GM21529 (cell line): ENCODE measurements around the gene UBTD2.
A peak's percentile ranks its signal among the peaks of the same experiment; 100 is the strongest.
"Not testable (repeated sequence)": the region's sequence is repeated elsewhere in the genome, so short reads cannot be mapped to it uniquely, and the experiment has no call there.

Experiments
- ATAC-seq: cut with Tn5 transposase; IDR thresholded peaks from one replicate; pipeline ENCODE4 v1.9.1; 2021; ENCODE audit not compliant: unreplicated experiment

Gene UBTD2, protein sequence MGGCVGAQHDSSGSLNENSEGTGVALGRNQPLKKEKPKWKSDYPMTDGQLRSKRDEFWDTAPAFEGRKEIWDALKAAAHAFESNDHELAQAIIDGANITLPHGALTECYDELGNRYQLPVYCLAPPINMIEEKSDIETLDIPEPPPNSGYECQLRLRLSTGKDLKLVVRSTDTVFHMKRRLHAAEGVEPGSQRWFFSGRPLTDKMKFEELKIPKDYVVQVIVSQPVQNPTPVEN

DNA sequence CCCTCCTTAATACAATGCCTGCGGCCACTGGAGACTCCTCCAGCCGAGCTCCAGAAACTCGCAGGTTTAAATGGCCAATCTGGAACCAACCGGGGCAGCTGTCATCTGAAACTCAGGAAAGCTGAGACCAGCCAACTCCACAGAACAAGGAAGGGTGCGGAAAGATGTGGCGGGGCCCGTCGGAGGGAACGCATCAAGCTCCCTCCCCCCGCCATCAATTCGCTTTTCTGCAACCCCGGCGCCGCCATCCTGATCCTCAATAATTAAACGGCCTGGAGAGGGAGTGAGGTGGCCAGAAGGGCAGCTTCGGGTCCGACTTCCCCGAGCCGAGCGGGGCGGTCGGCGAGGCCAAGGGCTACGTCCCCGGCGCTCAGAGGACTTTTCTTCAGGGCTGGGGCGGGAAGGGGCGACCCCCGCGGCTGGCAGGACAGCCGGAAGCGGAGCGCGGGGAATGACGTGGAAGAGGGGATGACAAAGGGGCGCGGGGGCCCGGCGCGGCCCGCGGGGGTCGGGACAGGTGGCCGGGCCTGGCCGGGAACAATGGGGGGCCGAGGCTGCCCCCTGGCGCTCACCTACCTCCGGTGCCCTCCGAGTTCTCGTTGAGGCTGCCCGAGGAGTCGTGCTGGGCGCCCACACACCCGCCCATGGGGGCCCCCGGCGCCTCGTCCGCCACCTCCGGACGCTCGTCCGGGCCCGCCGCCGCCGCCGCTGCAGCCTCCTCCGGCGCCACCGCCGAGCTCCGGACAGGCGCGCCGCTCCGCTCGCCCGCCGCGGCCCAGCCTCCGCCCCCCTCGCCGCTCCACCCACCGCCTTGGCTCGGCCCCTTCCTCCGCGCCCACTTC, at the start of gene UBTD2:
UBTD2 (minus strand) TSS at position 745 of the 842 bp plus-strand sequence; CDS start at position 646, 99 bp downstream.
- peak; percentile 87 for ATAC-seq

DNA sequence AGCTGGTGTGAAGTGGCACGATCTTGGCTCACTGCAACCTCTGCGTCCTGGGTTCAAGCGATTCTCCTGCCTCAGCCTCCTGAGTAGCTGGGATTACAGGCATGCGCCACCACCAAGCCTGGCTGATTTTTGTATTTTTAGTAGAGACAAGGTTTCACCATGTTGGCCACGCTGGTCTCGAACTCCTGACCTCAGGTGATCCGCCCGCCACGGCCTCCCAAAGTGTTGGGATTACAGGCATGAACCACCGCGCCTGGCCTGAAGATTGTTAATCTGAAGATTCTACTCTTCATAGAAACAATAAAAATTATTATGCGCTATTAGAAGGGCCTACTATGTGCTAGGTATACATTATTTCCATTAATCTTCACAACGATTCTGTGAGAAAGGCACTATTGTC, 43.3 kb upstream of the UBTD2 start:
- not testable (repeated sequence) for ATAC-seq

DNA sequence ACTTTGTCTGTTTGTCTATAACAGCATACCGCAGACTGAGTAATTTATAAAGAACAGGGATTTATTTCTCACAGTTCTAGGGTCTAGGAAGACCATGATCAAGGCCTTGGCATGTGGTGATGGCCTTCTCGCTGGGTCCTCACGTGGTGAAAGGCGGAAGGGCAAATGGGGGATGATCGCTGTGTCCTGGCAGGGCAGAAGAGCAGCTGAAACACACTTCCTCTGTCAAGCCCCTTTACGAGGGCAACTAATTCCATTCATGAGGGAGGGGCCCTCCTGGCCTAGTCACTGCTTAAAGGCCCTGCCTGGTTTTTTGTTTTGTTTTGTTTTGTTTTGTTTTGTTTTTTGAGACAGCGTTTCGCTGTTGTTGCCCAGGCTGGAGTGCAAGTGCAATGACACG, 41.9 kb upstream of the UBTD2 start:
- ATAC-seq = no peak

DNA sequence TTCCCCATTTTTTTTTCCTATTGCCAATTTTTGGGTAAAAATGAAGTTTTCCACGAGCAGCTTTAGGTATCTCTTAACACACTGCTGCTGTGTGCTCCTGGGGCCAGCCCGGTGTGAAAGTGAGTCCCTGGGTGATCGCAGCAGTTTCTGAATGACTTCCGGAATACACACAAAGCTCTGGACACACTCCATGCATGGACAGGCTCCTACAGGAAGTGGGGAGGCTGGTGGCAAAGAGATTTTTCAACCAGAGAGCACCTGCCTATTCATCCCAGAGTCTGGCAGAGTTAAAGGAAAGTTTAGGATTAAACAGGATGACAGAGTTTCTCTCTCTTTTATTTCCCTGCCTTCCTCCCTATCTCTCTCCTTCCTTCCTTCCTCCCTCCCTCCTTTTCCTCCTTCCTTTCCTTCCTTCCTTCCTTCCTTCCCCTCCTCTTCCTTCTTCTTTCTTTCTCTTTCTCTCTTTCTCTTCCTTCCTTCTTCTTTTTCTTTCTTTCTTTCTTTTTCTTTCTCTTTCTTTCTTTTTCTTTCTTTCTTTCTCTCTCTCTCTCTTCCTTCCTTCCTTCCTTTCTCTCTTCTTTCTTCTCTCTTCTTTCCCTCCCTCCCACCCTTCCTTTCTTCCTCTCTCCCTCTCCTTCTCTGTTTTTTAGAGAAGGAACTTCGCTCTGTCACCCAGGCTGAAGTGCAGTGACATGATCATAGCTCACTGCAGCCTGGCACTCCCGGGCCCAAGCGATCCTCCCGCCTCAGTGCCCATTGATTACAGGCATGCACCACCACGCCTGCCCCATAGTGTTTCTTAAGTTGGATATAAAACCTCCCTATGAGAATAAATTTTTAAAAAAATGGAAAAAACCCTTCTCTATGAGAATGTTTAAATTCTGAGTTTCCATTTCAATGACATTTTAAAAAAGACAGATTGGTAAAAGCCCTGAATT, 38.7 kb upstream of the UBTD2 start:
- peak; percentile 80 for ATAC-seq

DNA sequence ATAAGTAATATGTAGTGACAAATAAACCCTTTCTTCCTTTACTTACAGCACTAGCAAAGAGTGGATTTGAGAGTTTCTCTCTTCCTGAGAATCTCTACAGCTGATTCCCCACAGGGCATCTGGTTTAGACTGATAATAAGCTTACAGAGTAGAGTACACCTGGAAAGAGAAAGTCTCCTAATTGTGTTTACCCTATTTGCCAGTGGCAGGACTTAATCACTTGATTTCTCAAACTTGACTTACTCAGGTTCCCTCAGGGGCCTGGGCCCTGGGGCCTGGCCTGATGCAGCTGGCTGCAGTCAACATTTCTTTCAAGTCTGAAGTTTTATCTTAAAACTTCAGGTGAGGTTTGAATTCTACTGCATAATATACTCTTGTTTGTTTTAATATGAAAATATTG, 38.0 kb upstream of the UBTD2 start:
- no peak for ATAC-seq

DNA sequence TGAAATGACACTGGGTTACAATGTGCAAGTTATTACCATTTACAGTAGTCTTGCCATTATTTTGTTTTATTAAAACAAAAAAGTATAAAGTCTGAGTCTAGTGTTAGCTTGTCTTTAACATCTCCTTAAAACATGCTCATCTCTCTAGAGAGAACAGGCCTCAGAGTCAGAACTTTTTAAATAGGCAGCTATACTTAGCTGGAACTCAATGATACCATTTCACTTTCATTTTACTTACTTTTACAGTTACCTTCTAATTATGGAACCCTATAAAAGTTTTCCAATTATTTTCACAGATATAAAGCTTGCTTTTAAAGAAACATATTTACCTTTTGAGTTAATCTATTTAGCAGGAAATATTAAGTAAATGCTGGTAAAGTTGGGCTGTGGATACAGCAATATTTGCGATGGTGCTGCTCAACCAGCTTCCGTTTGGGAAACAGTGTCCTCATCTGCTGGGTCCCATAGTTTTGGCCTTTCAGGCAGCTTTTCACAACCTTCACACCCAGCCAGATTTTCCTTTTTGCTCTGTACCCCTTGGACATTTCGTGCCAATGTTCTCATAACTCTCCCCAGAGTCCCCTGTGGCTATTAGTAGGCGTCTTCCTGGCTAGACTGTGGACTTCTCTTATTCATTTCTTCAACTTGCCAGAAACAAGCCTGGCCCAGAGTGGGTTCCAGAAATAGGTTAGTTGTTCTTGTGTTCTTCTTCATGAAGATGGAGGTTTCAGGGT, 36.3 kb upstream of the UBTD2 start:
- no peak for ATAC-seq

DNA sequence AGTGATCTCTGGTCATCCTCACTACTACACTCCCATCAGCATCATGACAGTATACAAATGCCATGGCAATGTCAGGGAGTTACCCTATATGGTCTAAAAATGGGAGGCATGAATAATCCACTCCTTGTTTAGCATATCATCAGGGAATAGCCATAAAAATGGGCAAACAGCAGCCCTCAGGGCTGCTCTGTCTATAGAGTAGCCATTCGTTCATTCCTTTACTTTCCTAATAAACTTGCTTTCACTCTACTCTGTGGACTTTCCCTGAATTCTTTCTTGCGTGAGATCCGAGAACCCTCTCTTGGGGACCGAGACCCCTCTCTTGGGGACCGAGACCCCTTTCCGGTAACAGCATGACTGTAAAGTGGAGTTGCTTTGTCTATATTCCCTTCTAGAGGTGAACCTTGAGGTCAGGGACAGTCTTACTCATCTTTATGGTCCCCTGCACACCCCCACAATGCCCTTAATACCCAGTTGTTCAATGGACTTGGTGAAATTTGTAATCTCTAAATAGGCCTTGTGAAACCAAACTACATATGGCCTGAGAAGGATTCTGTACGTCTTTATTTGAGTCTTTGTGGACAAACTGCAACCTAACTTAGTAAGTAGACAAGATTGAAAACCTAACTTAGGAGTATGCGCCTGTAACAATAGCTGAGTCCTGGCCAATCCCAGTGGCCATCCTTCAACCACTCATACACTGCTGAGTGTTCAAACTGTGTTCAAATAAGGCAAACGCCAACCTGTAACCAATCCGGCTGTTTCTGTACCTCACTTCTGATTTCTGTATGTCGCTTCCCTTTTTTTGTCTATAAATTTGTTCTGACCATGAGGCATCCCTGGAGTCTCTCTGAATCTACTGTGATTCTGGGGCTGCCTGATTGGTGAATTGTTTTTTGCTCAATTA, 32.3 kb upstream of the UBTD2 start:
- peak; percentile 58 for ATAC-seq

DNA sequence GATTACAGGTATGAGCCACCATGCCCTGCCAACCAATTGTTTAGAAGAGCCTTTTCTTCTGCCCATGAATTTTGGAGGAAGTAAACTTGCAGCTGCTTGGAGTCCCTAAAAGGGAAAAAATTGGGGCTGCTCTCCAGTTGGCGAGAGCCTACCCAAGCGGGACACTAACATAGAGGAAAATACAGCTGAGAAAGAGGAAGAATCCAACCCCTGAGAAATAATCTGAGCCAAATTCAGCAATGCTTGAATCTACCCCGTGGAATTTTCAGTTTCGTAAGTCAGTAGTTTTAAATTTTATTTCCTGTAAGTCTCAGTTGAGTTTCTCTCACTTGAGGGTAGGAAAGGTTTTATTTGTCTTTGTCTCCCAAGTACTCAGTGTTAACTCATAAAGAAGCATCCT, 30.4 kb upstream of the UBTD2 start:
- ATAC-seq = no peak

DNA sequence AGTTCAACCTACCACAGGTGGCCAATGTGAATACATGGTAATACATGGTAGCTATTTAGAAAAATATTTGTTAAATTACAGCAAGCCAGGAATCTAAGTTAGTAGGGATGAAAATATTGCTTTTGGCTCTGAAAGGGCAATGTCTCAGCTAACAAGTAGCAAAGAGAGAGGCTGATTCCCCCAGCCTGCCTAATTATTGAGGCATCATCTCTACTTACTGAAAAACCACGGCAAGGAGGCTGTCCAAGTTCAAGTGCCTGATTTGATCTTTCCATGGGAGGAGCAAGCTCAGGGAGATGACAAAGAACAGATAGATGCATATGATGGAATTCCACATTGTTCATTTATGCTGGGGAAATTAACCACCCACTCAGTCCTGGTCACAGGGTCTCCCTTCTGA, 28.7 kb upstream of the UBTD2 start:
- ATAC-seq = no peak

DNA sequence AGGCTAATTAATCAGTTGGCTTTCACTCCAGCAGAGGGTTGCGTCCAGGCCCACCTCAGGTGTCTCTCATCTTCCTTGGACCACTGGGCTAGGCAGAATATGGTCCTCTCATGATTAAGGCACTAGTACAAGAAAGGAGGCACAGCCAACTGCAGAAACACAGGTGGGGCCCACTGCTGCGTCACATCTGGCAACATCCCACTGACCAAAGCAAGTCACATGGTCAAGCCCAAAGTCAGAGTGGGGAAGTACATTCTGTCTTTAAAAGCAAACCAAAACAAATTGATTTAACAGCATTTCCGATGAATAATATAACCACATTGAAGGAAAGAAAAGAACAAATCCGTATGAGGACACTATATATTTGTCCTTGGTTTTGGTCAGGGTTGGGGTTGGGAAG, 28.0 kb upstream of the UBTD2 start:
- ATAC-seq = no peak

DNA sequence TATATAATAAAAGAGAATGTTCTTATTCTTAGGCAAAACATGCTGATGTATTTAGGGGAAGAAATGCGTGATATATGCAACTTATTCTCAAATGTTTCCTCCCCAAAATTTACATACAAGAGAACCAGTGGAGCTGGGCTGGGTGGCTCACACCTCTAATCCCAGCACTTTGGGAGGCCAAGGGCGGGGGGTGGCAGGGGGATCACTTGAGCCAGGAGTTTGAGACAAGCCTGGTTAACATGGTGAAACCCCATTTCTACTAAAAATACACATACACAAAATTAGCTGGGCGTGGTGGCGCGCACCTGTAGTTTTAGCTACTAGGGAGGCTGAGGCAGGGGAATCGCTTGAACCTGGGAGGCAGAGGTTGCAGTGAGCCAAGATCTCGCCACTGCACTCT, 27.5 kb upstream of the UBTD2 start:
- ATAC-seq = no peak

DNA sequence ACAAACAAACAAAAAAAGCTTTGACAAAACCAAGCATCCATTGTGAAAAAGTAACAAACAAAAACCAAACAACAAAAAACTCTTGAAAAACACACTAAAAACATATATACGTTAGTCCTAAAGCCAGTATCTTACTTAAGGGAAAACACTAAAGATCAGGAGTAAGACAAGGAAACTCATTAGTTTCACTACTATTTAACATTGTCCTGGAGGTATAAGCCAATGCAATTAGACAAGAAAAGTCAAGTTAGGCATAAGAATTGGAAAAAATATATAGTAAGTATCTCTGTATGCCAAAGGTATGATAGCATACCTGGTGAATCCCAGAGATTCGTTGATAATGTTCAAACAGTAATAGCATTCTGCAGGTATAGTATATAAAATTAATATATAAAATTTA, 21.8 kb upstream of the UBTD2 start:
- no peak for ATAC-seq

DNA sequence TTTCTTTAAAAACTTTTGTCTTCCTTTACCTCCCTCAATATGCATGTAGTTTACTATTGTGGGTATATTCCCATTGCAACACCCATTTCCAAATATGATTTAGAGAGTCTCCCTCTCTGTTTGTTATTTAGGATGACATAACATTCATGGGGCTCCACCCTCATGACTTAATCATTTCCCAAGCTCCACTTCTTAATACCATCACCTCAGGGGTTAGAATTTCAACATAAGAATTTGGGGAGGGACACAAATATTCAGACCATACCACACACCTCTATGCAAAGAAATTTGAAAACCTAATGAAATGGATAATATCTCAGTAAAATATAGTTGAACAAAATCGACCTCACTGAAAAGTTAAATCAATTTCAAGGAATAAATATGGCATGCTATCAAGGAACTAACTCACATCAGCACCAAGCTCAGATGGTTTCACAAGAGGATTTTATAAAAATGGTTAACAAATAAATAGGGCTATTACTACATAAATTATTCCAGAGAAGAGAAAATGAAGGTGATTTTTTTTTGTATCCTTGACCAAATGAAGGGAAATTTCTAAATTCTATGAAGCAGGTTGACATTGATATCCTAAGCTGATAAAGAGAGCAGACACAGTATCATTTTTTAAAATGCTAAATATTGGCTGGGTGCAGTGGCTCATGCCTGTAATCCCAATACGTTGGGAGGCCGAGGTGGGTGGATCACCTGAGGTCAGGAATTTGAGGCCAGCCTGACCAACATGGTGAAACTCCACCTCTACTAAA, 20.2 kb upstream of the UBTD2 start:
- ATAC-seq = no peak

DNA sequence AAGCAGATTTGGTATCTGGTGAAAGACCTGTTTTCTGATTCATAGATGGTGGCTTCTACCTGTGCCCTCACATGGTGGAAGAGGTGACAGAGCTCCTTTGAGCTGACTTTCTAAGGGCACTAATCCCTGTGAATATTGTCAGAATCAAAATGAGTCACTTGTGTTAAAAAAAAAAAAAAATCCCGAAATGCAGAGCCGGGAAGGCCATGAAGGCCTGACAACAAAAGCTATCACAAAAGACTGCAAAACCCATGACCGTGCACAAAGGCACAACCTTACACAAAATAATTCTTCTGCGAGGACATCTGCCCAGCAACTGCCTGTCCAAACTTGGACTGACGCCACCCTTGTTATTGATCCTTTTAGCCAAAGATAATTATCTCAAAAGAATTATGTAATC, 19.6 kb upstream of the UBTD2 start:
- no peak for ATAC-seq

DNA sequence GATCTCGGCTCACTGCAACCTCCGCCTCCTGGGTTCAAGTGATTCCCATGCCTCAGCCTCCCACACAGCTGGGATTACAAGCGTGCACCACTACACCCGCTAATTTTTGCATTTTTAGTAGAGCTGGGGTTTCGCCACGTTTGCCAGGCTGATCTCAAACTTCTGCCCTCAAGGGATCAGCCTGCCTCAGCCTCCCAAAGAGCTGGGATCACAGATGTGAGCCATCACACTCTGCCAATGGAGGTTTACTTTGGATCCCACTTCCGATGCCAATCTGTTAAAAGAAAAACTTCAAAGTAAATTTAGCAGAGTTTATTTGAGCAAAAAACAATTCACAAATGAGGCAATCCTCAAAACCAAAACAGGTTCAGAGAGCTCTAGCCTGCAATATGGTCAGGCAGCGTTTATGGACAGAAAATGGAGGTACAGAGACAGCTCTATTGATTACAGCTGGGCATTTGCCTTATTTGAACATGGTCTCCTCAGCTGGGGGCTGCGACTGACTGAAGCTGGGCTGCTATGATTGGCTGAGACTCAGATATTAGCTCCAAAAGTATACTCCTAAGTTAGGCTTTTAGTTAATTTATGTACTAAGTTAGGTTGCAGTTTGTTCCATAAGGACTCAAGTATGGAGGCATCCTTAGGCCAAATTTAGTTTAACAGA, 18.6 kb upstream of the UBTD2 start:
- ATAC-seq = no peak

DNA sequence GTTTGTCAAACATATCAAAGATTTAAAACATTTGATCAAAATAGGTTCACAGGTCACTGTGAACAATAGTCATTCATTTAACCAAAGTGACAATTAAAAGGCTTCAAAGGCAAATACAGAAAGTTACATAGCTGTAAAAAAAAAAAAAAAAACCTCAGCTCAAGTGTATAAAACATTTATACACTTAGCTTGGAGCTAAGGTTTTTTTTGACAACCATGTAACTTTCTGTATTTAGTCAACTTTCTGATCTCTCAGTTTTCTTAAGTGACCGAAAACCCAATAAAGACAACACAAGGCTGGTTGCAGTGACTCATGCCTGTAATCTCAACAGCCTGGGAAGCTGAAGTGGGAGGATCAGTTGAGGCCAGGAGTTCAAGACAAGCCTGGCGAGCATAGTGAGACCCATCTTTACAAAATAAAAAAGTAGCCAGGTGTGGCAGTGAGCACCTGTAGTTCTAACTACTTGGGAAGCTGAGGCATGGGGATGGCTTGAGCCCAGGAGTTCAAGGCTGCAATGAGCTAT, 16.4 kb upstream of the UBTD2 start:
- ATAC-seq = no peak

DNA sequence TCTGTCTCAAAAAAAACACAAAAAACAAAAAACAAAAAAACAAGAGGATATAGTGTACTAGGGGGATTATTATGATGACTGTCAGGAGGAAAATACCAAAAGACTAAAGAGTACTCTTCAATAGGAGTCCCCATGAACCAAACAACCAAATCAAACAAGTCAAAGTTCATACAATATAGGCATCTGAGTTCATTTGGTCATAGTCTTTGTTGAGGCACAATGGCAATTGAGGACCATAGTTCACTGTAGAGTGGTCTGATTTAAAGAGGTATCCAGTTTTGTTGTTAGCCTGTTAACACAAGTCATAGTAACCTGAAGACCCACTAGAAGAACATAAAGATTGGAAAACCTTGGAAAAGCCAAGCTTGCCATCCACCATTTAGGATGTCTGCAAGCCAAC, 11.3 kb upstream of the UBTD2 start:
- no peak for ATAC-seq

DNA sequence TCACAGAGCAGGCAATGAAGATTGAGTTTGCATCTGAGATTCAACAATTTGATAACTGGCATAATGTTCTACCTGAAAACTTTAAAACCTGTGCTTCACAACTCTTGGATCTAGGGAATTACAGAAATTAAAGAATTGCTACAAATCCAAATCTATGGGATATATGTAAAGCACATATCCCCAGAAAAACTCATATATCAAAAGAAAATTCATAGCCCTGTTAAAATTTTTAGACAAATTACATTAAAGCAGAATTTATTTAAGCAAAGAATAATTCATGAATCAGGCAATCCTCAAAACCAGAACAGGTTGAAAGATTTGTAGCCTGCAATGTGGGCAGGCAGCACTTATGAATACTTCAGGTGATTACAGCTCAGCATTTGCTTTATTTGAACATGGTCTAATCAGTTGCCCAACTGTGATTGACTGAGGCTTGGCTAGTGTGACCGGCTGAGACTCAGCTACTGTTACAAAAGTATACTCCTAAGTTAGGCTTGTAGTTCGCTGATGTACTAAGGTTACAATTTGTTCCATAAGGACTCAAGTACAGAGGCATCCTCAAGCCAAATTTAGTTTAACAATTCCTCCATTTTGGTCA, 10.3 kb upstream of the UBTD2 start:
- ATAC-seq = no peak
